HepG2 (cell line): Measurements from ENCODE around the gene ICE2. TPM values are rescaled to one million over a fixed set of nuclear protein-coding genes. Genes with fewer than 3 reads are reported as not detected.

ENCODE experiments used
- ATAC-seq: fragments of 200-7000 bp; cut with Tn5 transposase; 3 replicates; pipeline ENCODE4 v1.9.1; 2020; ENCODE audit warnings: mild to moderate bottlenecking, moderate library complexity
- BruUV-seq: library from RNA; stranded (reverse); fragments of 400-500 nt; replicated peaks from 2 replicates; lab custom pipeline; 2021; lab: Mats Ljungman, UMichigan
- CTCF ChIA-PET: fragments of 300-600 bp; formaldehyde crosslinking; extraction: SDS; loops from one replicate; lab custom pipeline; 2021; ENCODE audit warnings: low total read pairs, inconsistent platforms, low intra/inter-chr PET ratio; lab: Yijun Ruan, JAX
- POLR2A ChIA-PET: fragments of 350-600 bp; sonication (Branson Sonifier 250); formaldehyde crosslinking; loops from one replicate; lab custom pipeline; 2020; ENCODE audit warnings: antibody characterized with exemption, inconsistent platforms; lab: Yijun Ruan, JAX
- DNase-seq: peaks from one replicate; pipeline ENCODE4 v3.0.0-alpha.2; 2015; ENCODE audit warnings: low spot score
- FAIRE-seq: peaks from 3 replicates; lab custom pipeline; 2011; peaks lifted over from hg19 to GRCh38; lab: Jason Lieb, UNC
- H2AFZ ChIP-seq: one replicate; pipeline ENCODE4 v1.6.1; 2011; ENCODE audit warnings: low read length, inconsistent platforms
- H3K27ac ChIP-seq: fragments of 300-600 bp; 3 replicates; pipeline ENCODE4 v1.8.0; 2011; ENCODE audit warnings: mixed run types, mild to moderate bottlenecking, mixed read lengths, low read length, inconsistent platforms; ENCODE audit not compliant: insufficient read depth; ENCODE audit errors: extremely low read length
- H3K27me3 ChIP-seq, 2 experiments: fragments of 200-600 bp in 1 of 2; 2 replicates in 1 of 2; 3 replicates in 1 of 2; pipeline versions ENCODE4 v1.6.0 to v1.8.0; 2011; ENCODE audit warnings: low read length in 2 of 2, mild to moderate bottlenecking in 2 of 2, moderate library complexity in 2 of 2, inconsistent platforms in 1 of 2; ENCODE audit not compliant: insufficient read depth in 2 of 2, control insufficient read depth in 1 of 2
- H3K36me3 ChIP-seq, 2 experiments: fragments of 200-600 bp in 1 of 2; replicated peaks in 1 of 2; 2 replicates in 1 of 2; 3 replicates in 1 of 2; pipeline versions ENCODE4 v1.5.1 to v1.8.0; 2011; ENCODE audit warnings: low read length in 2 of 2, inconsistent platforms in 1 of 2; ENCODE audit not compliant: insufficient read depth in 2 of 2, control insufficient read depth in 1 of 2
- H3K4me1 ChIP-seq: 2 replicates; pipeline ENCODE4 v1.5.1; 2012; ENCODE audit warnings: low read length, inconsistent platforms; ENCODE audit not compliant: insufficient read depth
- H3K4me2 ChIP-seq: 2 replicates; pipeline ENCODE4 v1.6.0; 2011; ENCODE audit warnings: low read depth, low read length, inconsistent platforms
- H3K4me3 ChIP-seq, 3 experiments: fragments of 200-600 bp in 1 of 3; sonication (generic), shearing (Covaris generic) in 1 of 3; replicated peaks in 1 of 3; 2 replicates each; pipeline ENCODE4 v1.5.1; 2011 to 2016; ENCODE audit warnings: low read length in 3 of 3, inconsistent platforms in 2 of 3, low read depth in 2 of 3, mild to moderate bottlenecking in 2 of 3, control low read depth in 1 of 3, mixed read lengths in 1 of 3; ENCODE audit not compliant: insufficient read depth in 1 of 3
- H3K79me2 ChIP-seq: one replicate; pipeline ENCODE4 v1.6.1; 2011; ENCODE audit warnings: low read length, inconsistent platforms; ENCODE audit not compliant: insufficient read depth
- H3K9ac ChIP-seq: 2 replicates; pipeline ENCODE4 v1.6.0; 2011; ENCODE audit warnings: mild to moderate bottlenecking, low read depth, low read length, inconsistent platforms; ENCODE audit not compliant: insufficient read depth
- H3K9me3 ChIP-seq: 2 replicates; pipeline ENCODE4 v1.5.1; 2012; ENCODE audit warnings: mild to moderate bottlenecking, low read length
- H4K20me1 ChIP-seq: 2 replicates; pipeline ENCODE4 v1.6.0; 2011; ENCODE audit warnings: inconsistent platforms, mild to moderate bottlenecking, low read length, moderate library complexity; ENCODE audit not compliant: insufficient read depth
- CBX5 ChIP-seq: sonication (generic); formaldehyde crosslinking; IDR thresholded peaks from 2 replicates; pipeline ENCODE4 v1.4.0; 2020; ENCODE audit warnings: missing genetic modification reagents, borderline replicate concordance
- ETV6 ChIP-seq: sonication (generic); formaldehyde crosslinking; conservative IDR thresholded peaks from 2 replicates; pipeline ENCODE4 v1.4.0; 2020; ENCODE audit warnings: missing genetic modification reagents
- MATR3 ChIP-seq: sonication (generic); formaldehyde crosslinking; IDR thresholded peaks from 2 replicates; pipeline ENCODE4 v1.4.0; 2020; ENCODE audit warnings: missing genetic modification reagents
- NFYC ChIP-seq: IDR thresholded peaks from 2 replicates; pipeline ENCODE4 v1.6.1; 2016; ENCODE audit warnings: missing genetic modification reagents, missing compliant biosample characterization
- RBM39 ChIP-seq: fragments of 200-400 bp; formaldehyde crosslinking; IDR thresholded peaks from one replicate; pipeline ENCODE4 v1.6.1; 2018; ENCODE audit warnings: antibody characterized with exemption, mild to moderate bottlenecking, low read depth, low read length; ENCODE audit not compliant: poor library complexity, severe bottlenecking
- RFX1 ChIP-seq: fragments of 450-650 bp; IDR thresholded peaks from 2 replicates; pipeline ENCODE4 v1.6.1; 2017
- SRSF1 ChIP-seq: fragments of 200-400 bp; formaldehyde crosslinking; optimal IDR thresholded peaks from 2 replicates; pipeline ENCODE3; 2017; ENCODE audit warnings: mild to moderate bottlenecking, low read depth, low read length, moderate library complexity
- WGBS: methylation state at CpG from one replicate; pipeline ENCODE4 v1.1.6; 2017; ENCODE audit warnings: low lambda C conversion rate; 5-methylcytosine and 5-hydroxymethylcytosine counted together
- in situ Hi-C: cut with HindIII; loops from 2 replicates; pipeline ENCODE4 v1.10.0; 2017; ENCODE audit warnings: low pct_unique_long_range_greater_than_20kb; ENCODE audit not compliant: extremely low pct_ligation_motif_present
- intact Hi-C: fragments of 100-400 bp; cut with micrococcal nuclease; formaldehyde crosslinking; loops from one replicate; pipeline ENCODE4 v1.10.0; 2022; ENCODE audit not compliant: unreplicated experiment
- polyA plus RNA-seq, 8 experiments: library from polyadenylated mRNA; depleted of rRNA in 3 of 8; stranded (reverse) in 7 of 8; unstranded in 1 of 8; fragments of >200 nt; fragmentation: Illumina TruSeq in 4 of 8; extraction: Trizol in 4 of 8; gene quantifications; 2 replicates each; pipeline versions ENCODE4 v1.2.1 to v1.2.3, GENCODE V29; 2011 to 2016; ENCODE audit warnings: low read depth in 4 of 8, missing spikeins in 1 of 8, mixed read lengths in 1 of 8; ENCODE audit not compliant: insufficient read depth in 1 of 8
- total RNA-seq, 5 experiments: library from RNA; depleted of rRNA; stranded (reverse); fragments of >200 nt; fragmentation: Illumina TruSeq; extraction: Trizol; gene quantifications; 2 replicates each; pipeline ENCODE4 v1.2.3, GENCODE V29; 2016; ENCODE audit warnings: low read depth in 1 of 5
- TF ChIP-seq, protein P1 (sequence below): fragments of 450-650 bp; IDR thresholded peaks from 2 replicates; pipeline ENCODE4 v1.6.1; 2016

Gene ICE2
- total and polyA plus RNA-seq, 2 of the 13 experiments (the other 11 are each of a cell fraction or from before 2014, with no cell fraction given), result 24.8 to 26.4 TPM

DNA sequence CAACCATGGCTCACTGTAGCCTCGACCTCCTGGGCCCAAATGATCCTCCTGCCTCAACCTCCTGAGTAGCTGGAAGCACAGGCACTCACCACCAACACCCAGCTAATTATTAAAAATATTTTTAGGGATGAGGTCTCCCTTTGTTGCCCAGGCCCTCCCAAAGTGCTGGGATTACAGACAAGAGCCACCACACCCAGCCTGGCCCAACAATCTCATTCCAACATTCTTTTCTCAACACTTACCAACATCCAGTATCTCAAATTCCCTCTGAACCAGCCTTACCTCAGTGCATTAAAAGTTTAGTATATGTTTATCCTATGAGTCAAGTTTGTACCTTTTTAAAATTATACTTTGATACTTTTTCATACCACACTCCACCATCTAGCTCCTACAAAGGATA lies 106.2 kb downstream of the ICE2 start:
- WGBS, result 95% methylated on average over 1 of the region's 1 CpG

GRCh38 chr15:60372227-60372626 lies 106.7 kb downstream of the ICE2 start:
- FAIRE-seq, result no peak
- no peaks in the 10 kb centered on the region for H3K9me3 ChIP-seq
- ChIA-PET POLR2A (interaction anchor here (0.8 to 5.2 kb wide), 3 partner anchors 21 to 106 kb away, joined by 3 to 117 read pairs (median 59); no protein-coding TSS in a partner anchor), CTCF (no interaction called here)
- H3K4me2 ChIP-seq, result no peak overlapping the region
- DNase-seq, result no peak
- WGBS, result 92% methylated on average over 3 of the region's 4 CpGs
- in situ Hi-C loops (no loop called here), intact Hi-C loops (loop anchor here (5.0 kb wide), 1 partner anchor 70 kb away; no protein-coding TSS in a partner anchor)
- no peak overlapping the region for H2AFZ ChIP-seq
- H3K9ac ChIP-seq, result no peak overlapping the region
- peaks cover 88% of the 10 kb centered on the region for H3K4me1 ChIP-seq
- peaks cover 3 to 38% of the 10 kb centered on the region in 2 experiments; a peak in 4 of 5 replicates for H3K36me3 ChIP-seq
- H3K27me3 ChIP-seq, result no peaks in the 10 kb centered on the region
- no peaks in the 10 kb centered on the region for H4K20me1 ChIP-seq
- H3K4me3 ChIP-seq, result no peak overlapping the region
- TF ChIP-seq RFX1, result no peak
- TF ChIP-seq, protein P1, sequence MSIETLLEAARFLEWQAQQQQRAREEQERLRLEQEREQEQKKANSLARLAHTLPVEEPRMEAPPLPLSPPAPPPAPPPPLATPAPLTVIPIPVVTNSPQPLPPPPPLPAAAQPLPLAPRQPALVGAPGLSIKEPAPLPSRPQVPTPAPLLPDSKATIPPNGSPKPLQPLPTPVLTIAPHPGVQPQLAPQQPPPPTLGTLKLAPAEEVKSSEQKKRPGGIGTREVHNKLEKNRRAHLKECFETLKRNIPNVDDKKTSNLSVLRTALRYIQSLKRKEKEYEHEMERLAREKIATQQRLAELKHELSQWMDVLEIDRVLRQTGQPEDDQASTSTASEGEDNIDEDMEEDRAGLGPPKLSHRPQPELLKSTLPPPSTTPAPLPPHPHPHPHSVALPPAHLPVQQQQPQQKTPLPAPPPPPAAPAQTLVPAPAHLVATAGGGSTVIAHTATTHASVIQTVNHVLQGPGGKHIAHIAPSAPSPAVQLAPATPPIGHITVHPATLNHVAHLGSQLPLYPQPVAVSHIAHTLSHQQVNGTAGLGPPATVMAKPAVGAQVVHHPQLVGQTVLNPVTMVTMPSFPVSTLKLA, result no peak
- no peak for TF ChIP-seq CBX5 (CRISPR knock-in tag)
- no peak for TF ChIP-seq MATR3 (CRISPR knock-in tag)
- TF ChIP-seq NFYC (CRISPR knock-in tag), result no peak
- TF ChIP-seq RBM39, result no peak
- ATAC-seq, result no peak
- H3K27ac ChIP-seq, result peak overlapping the region; percentile 93
- H3K79me2 ChIP-seq, result peaks cover 43% of the 10 kb centered on the region
- no TSS peak for BruUV-seq

More for the DNA sequence above, 106.2 kb downstream of the ICE2 start:
- DNase-seq (no peak), ATAC-seq (no peak), FAIRE-seq (no peak)
- no peak for TF ChIP-seq ETV6 (CRISPR knock-in tag)
- TF ChIP-seq SRSF1, result no peak
- TF ChIP-seq RFX1, result no peak
- Histone ChIP-seq H3K79me2 (peaks cover 43% of the 10 kb centered on the region), H3K27me3 (no peaks in the 10 kb centered on the region), H3K9me3 (no peaks in the 10 kb centered on the region), H2AFZ (no peak overlapping the region), H3K4me3 (no peak overlapping the region), H3K36me3 (peaks cover 3 to 40% of the 10 kb centered on the region in 2 experiments; a peak in 4 of 5 replicates), H3K4me2 (no peak overlapping the region), H3K4me1 (peaks cover 88% of the 10 kb centered on the region), H3K27ac (peak overlapping the region; percentile 93), H3K9ac (0 out of 2 replicates have a peak overlapping the region, but pooled peaks have one; percentile 13), H4K20me1 (no peaks in the 10 kb centered on the region)
- ChIA-PET POLR2A (interaction anchor here (0.8 to 5.2 kb wide), 4 partner anchors 10 to 105 kb away, joined by 3 to 117 read pairs (median 38); no protein-coding TSS in a partner anchor), CTCF (no interaction called here)
- in situ Hi-C loops, result no loop called here
- intact Hi-C loops, result loop anchor here (5.0 kb wide), 1 partner anchor 70 kb away; no protein-coding TSS in a partner anchor
- BruUV-seq, result no TSS peak
